ENCODE results near the gene GCK.

GCK gene

GRCh38 chr7:44111761-44112160 is 77.5 kb downstream of the GCK start:
- no peak overlapping the region for H3K4me3 ChIP-seq (ENCODE audit: low read depth in 1 of 2, low read length in 2 of 2)
- TF ChIP-seq EZH2 (IDR thresholded peaks at IDR 0.05; ENCODE audit: borderline replicate concordance, low read depth, low read length, severe bottlenecking) (no peak), CTCF (IDR thresholded peaks at IDR 0.05; ENCODE audit: borderline replicate concordance, extremely low read depth, low read length, poor library complexity, severe bottlenecking) (no peak)
- no peak overlapping the region for H3K4me2 ChIP-seq (ENCODE audit: insufficient read depth, low read length)
- H3K4me1 ChIP-seq (ENCODE audit: insufficient read depth, low read length), result peaks cover 41% of the 10 kb centered on the region
- ATAC-seq (ENCODE audit: insufficient read depth, low read depth), result no peak
- H3K36me3 ChIP-seq (ENCODE audit: insufficient read depth, low read length), result peaks cover 99% of the 10 kb centered on the region
- no peaks in the 10 kb centered on the region for H3K9me3 ChIP-seq (ENCODE audit: insufficient read depth, low read length, severe bottlenecking)
- H4K20me1 ChIP-seq (ENCODE audit: insufficient read depth, low read length), result peaks cover 99% of the 10 kb centered on the region
- H3K79me2 ChIP-seq (ENCODE audit: insufficient read depth, low read length), result peaks cover 62% of the 10 kb centered on the region
- H3K27ac ChIP-seq (ENCODE audit: low read length), result no peak overlapping the region
- H3K9ac ChIP-seq (ENCODE audit: low read depth, low read length), result no peak overlapping the region
- no peaks in the 10 kb centered on the region for H3K27me3 ChIP-seq (ENCODE audit: insufficient read depth, low read length, poor library complexity)
- H2AFZ ChIP-seq (ENCODE audit: low read depth, low read length), result no peak overlapping the region
- peak; percentile 6 for DNase-seq

GRCh38 chr7:44110719-44111635 is 78.3 kb downstream of the GCK start:
- H3K4me1 ChIP-seq (ENCODE audit: insufficient read depth, low read length), result peaks cover 49% of the 10 kb centered on the region
- no peaks in the 10 kb centered on the region for H3K9me3 ChIP-seq (ENCODE audit: insufficient read depth, low read length, severe bottlenecking)
- ATAC-seq (ENCODE audit: insufficient read depth, low read depth), result no peak
- peak overlapping the region; percentile 15; the same call in 1 of the 2 replicates for H3K4me2 ChIP-seq (ENCODE audit: insufficient read depth, low read length)
- H3K36me3 ChIP-seq (ENCODE audit: insufficient read depth, low read length), result peaks cover 99% of the 10 kb centered on the region
- no peaks in the 10 kb centered on the region for H3K27me3 ChIP-seq (ENCODE audit: insufficient read depth, low read length, poor library complexity)
- no peak for DNase-seq
- H3K9ac ChIP-seq (ENCODE audit: low read depth, low read length), result no peak overlapping the region
- no peak overlapping the region for H3K4me3 ChIP-seq (ENCODE audit: low read depth in 1 of 2, low read length in 2 of 2)
- peaks cover 99% of the 10 kb centered on the region for H4K20me1 ChIP-seq (ENCODE audit: insufficient read depth, low read length)
- H3K27ac ChIP-seq (ENCODE audit: low read length), result peak overlapping the region; percentile 32; the same call in 1 of the 2 replicates
- no peak overlapping the region for H2AFZ ChIP-seq (ENCODE audit: low read depth, low read length)
- TF ChIP-seq EZH2 (IDR thresholded peaks at IDR 0.05; ENCODE audit: borderline replicate concordance, low read depth, low read length, severe bottlenecking) (no peak), CTCF (IDR thresholded peaks at IDR 0.05; ENCODE audit: borderline replicate concordance, extremely low read depth, low read length, poor library complexity, severe bottlenecking) (no peak)
- peaks cover 69% of the 10 kb centered on the region for H3K79me2 ChIP-seq (ENCODE audit: insufficient read depth, low read length)

GRCh38 chr7:44109991-44110390 is 79.2 kb downstream of the GCK start:
- Histone ChIP-seq H4K20me1 (ENCODE audit: insufficient read depth, low read length) (peaks cover 99% of the 10 kb centered on the region), H3K36me3 (ENCODE audit: insufficient read depth, low read length) (peaks cover 99% of the 10 kb centered on the region), H3K9me3 (ENCODE audit: insufficient read depth, low read length, severe bottlenecking) (no peaks in the 10 kb centered on the region), H3K9ac (ENCODE audit: low read depth, low read length) (no peak overlapping the region), H3K27me3 (ENCODE audit: insufficient read depth, low read length, poor library complexity) (no peaks in the 10 kb centered on the region), H3K4me2 (ENCODE audit: insufficient read depth, low read length) (peak overlapping the region; percentile 15; the same call in 1 of the 2 replicates), H3K4me1 (ENCODE audit: insufficient read depth, low read length) (peaks cover 59% of the 10 kb centered on the region), H3K4me3 (ENCODE audit: low read depth in 1 of 2, low read length in 2 of 2) (peak overlapping the region in 1 of 2 experiments; percentile 9; a peak in 1 of 4 replicates), H3K27ac (ENCODE audit: low read length) (0 out of 2 replicates have a peak overlapping the region, but pooled peaks have one; percentile 11), H3K79me2 (ENCODE audit: insufficient read depth, low read length) (peaks cover 79% of the 10 kb centered on the region), H2AFZ (ENCODE audit: low read depth, low read length) (no peak overlapping the region)
- DNase-seq (no peak), ATAC-seq (ENCODE audit: insufficient read depth, low read depth) (no peak)
- no peak for TF ChIP-seq CTCF (IDR thresholded peaks at IDR 0.05; ENCODE audit: borderline replicate concordance, extremely low read depth, low read length, poor library complexity, severe bottlenecking)
- TF ChIP-seq EZH2 (IDR thresholded peaks at IDR 0.05; ENCODE audit: borderline replicate concordance, low read depth, low read length, severe bottlenecking), result no peak

Data from DND-41 (cell line).